Right forelimb (tissue), 1 donor: ENCODE results near the gene CPNE4.
"Not testable (repeated sequence)": the region's sequence is repeated elsewhere in the genome, so short reads cannot be mapped to it uniquely, and the experiment has no call there.

Experiments used
- DNase-seq: peaks from one replicate; pipeline ENCODE4 v3.0.0-alpha.2; 2018

Gene CPNE4

DNA sequence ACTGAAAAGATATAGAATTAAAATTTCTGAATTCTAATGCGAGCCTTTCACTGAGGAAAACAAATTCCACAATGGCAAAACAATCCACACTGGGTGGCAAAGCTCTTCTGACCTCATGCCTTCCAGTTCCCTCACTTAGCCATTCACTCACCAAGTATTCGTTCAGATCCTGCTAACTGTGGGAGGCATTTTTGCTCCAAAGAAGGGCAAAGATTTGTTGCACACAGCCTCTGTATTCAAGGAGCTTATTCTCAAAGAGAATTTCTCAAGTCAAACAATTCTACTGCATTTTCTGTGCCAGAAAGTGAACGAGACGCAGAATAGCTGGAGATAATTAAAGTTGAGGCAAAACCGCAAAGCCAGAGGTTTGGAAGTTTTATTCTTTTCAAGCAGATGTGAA is 77.3 kb downstream of the CPNE4 start:
- no peak for DNase-seq

DNA sequence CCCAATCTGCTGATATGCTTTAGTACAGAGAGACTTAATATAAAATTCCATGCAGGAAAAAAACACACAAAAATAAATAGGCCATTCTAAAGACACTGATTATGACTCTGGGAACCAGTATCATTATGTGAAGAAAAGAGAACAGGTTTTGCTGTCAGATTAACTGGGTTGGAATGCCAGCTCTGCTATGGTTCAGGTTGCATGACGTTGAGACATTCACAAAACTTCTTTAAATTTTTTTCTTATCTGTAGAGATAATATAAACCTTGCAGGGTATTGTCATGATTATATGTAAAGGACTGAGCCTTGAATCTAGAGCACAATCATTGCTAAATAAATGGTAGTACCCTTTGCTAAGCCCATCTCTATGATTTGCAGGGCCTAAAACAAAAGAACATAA is 86.0 kb downstream of the CPNE4 start:
- no peak for DNase-seq

DNA sequence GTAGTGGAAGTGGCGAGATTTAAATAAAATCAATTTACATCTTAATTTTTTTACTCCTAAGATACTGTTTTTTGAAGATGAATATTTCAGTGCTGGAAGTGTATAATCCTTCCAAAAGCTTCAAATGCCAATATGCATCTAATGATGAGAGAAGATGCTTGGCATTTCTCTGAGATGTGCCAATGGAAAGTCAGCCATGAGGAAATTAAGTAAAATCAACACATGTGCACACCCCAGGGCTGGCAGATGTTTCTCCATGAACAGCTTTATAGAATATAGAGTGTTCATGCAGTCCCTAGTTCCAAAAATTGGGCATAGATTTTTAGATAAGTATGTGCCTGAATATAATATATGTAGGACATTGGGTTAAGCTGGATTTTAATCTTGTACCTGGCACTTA is 90.1 kb downstream of the CPNE4 start:
- DNase-seq = no peak

DNA sequence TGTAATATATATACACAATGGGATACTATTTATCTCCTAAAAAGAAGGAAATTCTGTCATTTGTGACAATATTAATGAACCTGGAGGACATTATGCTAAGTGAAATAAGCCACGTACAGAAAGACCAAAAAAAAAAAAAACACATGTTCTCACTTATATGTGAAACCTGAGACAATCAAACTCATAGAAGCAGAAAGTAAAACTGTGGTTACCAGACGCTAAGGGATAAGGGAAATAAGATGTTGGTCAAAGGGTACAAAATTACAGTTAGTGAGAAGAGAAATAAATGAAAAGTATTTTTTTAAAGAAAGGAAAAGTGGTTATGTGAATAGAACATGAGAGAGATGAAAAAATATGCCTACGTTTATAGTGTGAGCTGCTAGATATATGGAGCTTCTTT is 101.1 kb downstream of the CPNE4 start:
- no peak for DNase-seq

DNA sequence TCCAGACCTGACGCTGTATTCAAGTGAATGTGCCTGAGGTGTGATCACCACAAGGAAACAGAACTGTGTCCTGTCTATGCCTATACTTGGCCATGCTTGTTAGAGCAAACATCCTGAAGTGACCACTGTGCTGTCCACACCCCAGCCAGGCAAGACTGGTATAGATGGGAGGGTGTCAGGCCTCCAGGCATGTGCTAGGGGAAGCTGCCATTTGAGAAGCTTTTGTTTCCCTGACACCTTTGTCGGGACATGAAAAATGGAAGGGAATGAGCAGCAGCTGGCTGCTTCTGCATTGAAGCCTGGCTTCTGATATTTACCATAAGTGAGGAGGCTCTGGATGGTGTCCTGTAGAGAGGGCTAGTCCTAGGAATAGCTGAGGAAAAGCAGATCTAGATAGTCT is 106.2 kb downstream of the CPNE4 start:
- no peak for DNase-seq

DNA sequence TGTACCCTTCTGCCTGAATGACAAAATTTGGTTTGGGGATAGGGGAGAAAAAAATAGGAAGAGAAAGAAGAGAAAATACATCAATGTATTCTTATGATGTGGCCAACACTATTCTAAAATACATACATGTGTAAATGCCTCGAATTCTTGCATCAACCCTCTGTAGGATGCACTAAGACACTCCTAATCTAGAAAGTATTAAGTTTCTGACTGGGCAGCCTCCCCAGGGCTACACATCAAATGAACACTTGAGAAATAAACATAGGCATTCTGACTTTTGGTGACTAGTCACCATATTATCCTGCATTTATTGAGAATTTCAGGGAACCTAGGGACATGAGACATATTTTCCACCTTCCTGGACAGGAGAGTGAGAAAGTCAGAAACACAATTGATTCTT is 109.2 kb downstream of the CPNE4 start:
- DNase-seq = no peak

DNA sequence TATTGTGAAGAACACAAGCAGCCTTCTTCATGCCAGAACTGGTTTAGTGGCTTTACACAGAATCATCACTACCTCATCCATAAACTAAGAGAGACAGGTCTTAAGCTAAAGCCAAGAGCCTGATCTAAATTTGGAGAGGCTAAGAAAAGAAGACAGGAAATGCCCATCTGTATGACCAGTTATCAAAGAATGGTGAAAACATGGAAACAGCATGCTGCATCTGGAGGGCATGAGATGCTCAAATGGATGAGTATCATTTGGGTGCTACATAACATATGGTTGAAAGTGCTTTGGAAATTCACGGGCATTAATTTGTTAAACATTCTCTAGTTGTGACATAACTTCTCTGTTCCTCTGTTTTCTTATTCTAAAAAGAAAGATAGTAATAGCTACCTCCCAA is 112.5 kb downstream of the CPNE4 start:
- DNase-seq = no peak

DNA sequence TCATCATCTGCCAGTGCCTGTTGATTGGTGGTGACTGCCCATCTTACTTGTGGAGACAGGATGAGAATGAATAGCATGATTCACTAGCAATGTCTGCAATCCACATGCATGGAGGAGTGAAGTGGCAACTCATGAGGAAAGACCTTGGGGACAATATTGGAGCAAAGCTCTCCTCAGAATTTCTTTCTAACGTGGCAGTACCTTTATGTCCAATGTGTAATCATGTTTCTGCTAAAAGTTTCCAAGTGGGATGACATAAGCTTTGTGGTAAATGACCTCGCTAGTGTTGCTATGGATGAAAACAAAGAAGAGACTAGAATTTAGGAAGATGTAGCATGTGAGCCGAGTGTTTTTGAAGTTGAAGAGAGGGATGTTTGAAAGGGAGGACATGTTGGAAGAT is 117.8 kb downstream of the CPNE4 start:
- no peak for DNase-seq

DNA sequence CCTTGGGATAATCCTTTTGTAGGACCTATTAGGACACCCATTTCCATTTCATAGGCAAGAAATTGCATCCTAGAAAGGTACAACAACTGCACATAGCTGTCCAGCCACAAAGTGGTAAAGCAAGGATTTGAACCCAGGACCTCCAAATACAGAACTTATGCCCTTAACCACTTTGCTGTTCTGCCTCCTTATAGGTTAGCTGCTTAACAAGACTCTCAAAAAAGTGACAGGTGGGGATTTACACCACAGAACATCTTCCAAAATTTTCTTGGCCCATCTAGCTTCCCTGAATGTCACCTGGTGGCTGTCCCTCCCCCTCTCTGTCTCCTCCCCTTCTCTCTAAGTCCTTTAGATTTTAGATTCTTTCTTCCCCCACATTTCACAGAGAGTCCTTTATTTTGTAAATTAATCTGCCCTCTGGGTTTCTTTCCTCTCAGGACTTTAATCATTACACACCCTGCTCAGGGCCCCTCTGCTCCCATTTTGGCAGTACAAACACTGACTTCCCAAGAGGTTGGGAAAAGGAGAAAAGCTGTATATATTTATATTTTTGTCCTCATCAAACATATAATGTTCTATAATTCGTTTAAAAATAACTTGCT is 120.6 kb downstream of the CPNE4 start:
- DNase-seq = no peak

DNA sequence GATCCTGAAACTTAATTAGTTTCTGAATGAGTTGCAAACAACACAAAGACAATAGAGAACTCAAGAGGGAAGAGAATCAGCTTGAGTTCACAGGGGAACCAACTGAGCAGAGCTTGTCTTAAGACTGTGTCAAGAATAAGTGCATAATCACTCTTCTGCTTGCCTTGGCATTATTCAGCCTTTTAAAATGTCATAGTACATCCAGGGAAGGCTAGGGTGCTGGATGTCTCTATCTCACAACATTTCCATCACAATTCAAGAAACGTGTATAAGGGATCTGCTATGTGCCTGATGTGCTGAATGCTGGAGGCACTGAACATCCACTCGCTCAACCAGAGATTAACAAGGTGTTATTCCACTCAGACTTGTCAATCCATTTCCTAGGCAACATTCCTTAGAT is 122.6 kb downstream of the CPNE4 start:
- DNase-seq = no peak

DNA sequence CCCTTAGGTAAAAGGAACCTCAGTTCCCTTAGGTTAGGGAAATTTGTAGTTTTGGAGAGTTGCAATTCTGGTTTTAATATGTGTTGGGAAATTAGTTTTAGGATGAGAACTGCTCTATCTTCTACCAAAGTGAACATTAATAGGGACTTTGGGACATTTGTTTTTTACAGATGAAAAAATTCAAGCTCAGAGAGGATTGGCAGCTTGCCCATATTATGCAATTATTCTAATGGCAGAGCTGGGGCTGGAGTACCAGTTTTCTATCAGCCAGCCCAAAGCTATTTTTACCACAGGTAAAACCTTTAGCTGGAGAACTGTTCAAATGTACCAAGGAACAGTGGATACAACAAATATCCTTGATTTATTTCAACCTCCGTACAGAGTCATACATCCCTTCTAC is 127.0 kb downstream of the CPNE4 start:
- DNase-seq = no peak

DNA sequence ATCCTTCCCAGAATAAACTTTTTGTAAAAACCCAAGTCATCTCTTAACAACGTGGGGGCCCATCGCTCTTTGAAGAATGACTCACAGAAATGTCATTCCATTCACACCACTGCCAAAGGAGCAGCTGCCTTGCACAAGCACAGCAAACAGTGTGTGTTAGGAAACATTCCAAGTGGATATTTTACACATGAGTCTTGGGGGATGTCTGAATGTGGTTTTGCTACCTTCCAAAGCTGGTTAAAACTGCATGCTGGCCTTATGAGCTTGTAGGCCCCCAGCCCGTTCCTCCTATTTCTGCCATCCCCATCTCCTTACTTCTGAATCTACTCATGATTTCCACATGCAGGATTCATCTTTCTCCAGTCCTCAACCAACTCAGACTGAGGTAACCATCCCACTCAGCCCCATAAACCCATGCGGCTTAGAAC is 130.8 kb downstream of the CPNE4 start:
- no peak for DNase-seq

DNA sequence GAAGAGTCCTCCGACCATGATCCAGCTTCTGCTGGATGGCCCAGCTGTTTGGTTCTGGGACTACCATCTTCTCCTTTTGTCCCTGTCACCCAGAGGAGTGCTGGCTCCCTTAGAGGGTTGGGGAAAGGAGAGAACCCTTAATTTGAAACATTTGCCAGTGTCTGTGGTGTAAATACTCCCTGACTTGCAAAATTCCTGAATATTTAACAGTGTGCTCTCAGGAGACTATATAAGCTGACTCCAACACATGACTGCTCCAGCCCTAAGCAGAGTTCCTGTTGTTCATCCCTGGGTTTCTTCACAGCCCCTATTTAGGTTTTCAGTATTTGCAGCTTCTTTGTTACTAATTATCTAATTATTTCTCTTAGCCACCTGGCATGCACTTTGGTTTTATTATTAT is 133.1 kb downstream of the CPNE4 start:
- no peak for DNase-seq

DNA sequence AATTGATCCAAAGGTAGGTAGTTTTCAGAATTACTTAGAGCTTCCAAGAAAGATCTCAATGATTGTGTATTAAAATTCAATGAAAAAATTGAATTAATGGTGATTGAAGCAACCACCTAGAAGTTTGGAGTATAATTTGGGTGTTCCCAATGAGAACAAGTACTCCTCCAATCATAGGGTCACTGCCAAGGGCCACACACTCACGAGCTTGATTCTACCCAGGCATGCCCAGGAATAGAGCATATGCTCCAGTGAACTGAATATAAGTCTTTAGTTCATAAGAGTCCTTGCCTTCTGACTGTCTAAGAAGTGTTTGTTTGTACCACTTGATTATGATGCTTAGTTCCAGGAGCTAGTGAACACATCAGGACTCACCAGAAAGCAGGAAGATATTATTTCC is 133.9 kb downstream of the CPNE4 start:
- DNase-seq = no peak

DNA sequence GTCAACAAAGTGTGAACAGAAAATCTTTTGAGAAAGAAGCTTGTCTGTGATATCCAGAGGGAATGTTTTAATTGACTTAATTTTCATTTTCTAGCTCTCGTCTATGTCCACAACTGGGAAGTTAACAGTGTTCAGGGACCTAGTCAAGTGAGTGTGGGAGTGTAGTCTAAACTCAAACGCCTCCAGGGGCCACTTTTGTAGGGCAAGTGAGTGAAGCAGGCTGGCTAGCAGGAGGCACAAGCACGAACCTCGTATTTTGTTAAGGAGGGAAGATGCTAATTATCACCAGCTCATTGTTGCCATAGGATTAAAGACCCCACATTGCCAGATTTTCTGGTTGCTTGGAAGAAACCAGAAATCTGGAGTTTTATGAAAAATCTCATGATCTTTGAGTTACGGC is 135.8 kb downstream of the CPNE4 start:
- no peak for DNase-seq

DNA sequence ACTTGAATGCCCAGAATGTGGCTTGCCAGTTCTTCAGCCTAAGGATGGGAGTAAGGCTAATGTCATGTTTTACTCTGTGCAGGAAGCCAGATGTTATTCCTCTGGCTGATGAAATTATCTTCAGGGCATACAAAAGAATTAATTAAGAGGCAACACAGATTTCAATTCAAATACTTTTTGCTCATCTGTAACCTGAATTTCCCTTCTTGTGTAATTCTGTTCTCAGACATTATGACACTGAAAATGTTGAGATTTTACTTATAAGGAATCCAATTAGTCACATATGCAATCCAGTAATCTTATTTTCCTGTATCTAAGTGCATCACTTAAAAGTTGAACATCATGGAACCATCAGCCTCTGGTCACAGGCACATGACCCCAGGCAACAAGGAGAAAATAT is 136.5 kb downstream of the CPNE4 start:
- no peak for DNase-seq

DNA sequence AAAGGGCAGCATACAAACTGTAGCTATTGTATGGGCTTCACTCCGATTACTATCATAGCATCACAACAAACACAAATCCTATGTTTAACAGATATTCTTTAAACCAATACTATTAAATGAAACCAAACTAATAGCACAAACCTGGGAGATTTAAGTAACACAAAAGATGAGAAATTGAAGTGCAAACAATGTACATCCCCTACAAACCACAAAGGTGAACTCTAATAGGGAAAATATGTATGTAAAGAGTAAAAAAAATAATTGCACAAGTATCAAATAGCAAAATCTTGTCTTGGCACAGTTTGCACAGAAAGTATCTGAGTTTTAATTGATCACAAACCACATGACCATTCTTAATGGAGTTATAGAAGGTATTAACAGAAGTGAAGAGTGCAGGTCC is 138.5 kb downstream of the CPNE4 start:
- no peak for DNase-seq

DNA sequence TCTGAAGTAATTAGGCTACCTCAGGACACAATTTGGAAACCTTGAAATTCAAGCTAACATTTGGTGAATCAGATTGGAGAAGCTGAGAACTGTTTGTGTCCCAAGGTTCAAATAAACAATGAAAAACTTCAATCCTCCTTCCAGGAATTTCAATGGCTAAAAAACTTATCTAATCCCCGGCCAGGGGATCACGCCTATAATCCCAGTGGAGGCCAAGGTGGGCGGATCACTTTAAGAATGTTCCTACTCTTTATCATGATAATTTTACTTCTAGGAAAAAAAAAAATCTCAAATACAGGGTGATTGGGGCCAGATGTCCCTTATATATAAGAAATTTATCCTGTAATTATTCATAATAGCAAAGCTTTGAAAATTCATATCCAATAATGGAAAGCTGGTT is 139.0 kb downstream of the CPNE4 start:
- DNase-seq = no peak

DNA sequence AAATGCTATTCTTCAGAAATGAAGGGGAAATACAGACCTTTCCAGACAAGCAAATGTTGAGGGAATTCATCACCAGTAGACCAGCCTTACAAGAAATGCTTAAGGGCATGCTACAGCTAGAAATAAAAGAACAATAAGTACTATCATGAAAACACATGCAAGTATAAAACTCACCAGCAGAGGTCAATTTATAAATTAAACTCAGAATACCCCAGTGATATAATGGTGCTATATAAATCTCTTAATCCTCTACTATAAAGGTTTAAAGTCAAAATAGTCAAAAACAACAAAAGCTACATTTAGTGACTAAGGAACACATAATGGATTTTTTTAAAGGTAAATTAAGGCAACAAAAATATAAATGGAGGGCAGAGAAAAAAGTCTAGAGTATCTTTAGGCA is 142.5 kb downstream of the CPNE4 start:
- DNase-seq = no peak

DNA sequence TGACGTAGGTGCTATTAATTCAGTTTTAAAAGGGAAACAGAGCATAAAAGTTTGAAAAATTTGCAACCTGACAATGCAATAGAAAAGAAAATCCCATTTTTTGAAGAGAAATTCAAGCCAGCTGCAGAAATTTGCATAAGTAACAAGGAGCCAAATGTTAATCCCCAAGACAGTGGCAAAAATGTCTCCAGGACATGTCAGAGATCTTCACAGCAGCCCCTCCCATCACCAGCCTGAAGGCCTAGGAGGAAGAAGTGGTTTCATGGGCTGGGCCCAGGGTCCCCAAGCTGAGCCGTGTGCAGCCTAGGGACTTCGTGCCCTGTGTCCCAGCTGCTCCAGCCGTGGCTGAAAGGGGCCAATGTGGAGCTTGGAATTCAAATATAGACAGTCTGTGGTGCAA is 148.9 kb downstream of the CPNE4 start:
- DNase-seq = not testable (repeated sequence)

DNA sequence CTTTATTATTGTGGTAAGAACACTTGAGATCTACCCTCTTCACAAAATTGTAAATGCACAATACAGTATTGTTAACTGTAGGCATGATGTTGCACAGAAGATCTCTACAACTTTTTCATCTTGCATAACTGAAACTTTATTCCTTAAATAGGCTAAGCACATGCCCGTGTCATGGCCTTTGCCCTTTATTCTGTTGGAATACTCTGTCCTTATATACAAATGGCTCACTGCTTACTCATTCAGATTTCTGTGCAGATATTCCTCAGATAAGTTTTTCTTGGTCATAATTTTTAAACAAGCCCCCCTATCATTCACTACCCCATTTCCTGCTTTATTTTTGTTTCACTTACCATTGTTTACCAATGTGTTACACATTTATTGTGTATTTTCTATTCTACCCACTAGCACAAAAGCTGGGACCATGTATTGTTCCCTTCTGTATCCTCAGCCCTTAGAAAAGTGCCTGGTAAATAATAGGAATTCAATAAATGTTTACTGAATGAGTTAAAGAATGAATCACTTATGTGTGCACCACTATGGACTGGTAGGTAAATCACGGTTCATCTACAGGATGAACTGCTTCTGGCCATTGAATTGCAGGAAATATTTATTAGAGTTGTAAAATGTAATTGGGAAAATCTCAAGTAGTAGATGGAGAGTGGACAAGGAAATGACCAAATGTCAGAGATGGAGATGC is 151.0 kb downstream of the CPNE4 start:
- DNase-seq = no peak

DNA sequence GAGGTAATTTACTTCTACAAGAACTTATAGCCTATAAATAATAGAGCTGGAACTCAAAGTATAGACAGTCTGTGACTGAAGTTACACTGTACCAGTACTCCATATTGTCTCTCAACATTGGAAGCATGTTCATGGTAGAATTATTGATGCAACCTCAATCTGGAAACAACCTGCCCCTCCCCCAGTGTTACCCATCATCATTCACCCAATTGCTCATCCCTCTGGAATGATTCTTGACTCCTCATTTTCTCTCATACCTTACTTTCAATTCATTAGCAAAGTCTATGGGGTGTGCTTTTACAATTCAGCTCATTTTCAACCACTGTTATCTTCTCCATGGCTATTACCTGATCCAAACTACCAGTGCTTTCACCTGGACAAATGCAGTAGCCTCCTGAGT is 151.7 kb downstream of the CPNE4 start:
- no peak for DNase-seq

DNA sequence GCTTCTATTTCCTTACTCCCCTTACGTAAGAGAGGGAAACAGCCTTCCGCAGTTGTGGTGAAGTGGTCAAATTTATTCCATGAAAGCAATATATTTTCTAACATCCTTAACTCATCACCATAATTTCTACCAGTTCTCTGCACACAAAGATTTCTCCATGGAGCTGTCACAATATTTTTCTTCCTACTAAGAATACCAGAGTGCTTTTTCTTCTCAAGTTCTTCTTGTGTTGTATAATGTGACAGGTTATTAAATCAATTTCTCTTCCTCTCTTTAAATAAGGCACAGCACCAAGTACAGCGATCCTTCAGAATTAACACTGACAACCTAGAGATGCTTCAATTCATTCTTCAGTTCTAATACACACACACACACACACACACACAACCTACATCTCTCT is 153.0 kb downstream of the CPNE4 start:
- DNase-seq = no peak

DNA sequence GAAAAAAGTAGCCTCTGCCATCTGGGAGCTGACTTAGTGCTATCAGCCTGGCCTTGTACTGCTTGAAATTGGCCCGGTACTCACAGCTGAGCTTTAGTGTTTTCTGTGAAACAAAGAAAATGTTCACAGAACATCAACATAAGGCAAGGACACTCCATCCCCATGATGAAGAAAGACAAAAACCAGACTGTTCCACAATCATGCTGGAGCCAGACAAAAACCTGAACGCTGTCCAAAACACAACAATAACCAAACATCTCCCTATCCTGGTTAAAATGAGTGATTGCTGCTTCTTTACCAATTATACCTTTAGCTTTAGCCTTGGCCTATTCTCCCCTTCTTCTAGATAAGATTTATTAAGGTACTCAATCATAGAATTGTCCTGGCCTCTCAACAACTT is 153.9 kb downstream of the CPNE4 start:
- no peak for DNase-seq

DNA sequence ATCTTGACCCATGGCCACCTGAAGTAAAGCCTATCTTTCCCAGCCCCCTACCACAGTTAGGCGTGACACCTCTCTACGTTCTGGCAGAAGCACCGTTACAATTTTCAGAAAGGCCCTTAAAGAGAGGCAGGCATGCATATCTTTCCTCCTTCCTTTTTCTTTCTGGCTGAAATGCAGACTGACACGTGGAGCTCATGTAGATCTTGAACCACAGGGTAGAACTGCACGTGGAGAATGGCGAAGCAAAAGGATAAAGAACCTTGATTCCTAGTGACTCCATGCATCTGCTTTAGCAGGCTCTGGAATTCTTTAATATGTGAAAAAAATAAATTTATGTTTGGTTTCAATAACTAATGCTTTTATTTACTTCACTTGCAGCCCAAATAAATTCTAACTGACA is 166.6 kb downstream of the CPNE4 start:
- DNase-seq = no peak
